GM12873 (cell line): Measurements from ENCODE around the gene CHN2.

Experiments
- CTCF ChIP-seq: IDR thresholded peaks from 2 replicates; pipeline ENCODE4 v1.5.1; 2012; ENCODE audit warnings: low read depth, mild to moderate bottlenecking, moderate library complexity, low read length, control low read depth; ENCODE audit not compliant: insufficient read depth; ENCODE audit errors: missing control alignments

Gene CHN2

GRCh38 chr7:29167721-29168120 lies 26.9 kb upstream of the CHN2 start:
- no peak for TF ChIP-seq CTCF

GRCh38 chr7:29170781-29171180 lies 23.8 kb upstream of the CHN2 start:
- no peak for TF ChIP-seq CTCF

- no peak for TF ChIP-seq CTCF
These were observed 21.1 kb upstream of the CHN2 start for GRCh38 chr7:29173458-29173857.

- TF ChIP-seq CTCF: no peak
These were observed 16.5 kb upstream of the CHN2 start for GRCh38 chr7:29177963-29178600.

GRCh38 chr7:29179115-29179514 lies 15.5 kb upstream of the CHN2 start:
- TF ChIP-seq CTCF: no peak

GRCh38 chr7:29184599-29184998 lies 10.0 kb upstream of the CHN2 start:
- TF ChIP-seq CTCF: no peak

GRCh38 chr7:29185613-29186012 lies 9.0 kb upstream of the CHN2 start:
- TF ChIP-seq CTCF: no peak
